GM10266 (cell line): Measurements from ENCODE around the gene PRPF40A.

Experiments
- DNase-seq: peaks from one replicate; pipeline ENCODE4 v3.0.0; 2012; ENCODE audit errors: extremely low spot score
- CTCF ChIP-seq: IDR thresholded peaks from 2 replicates; pipeline ENCODE4 v1.5.1; 2012; ENCODE audit warnings: mild to moderate bottlenecking, low read depth; ENCODE audit not compliant: control insufficient read depth, insufficient read depth; ENCODE audit errors: missing control alignments

The PRPF40A gene

GRCh38 chr2:152609154-152609553, 108.1 kb downstream of the PRPF40A start:
- DNase-seq = no peak
- TF ChIP-seq CTCF = no peak

GRCh38 chr2:152607793-152608300, 109.4 kb downstream of the PRPF40A start:
- DNase-seq = no peak
- no peak for TF ChIP-seq CTCF

- no peak for DNase-seq
- TF ChIP-seq CTCF = no peak
These were observed 110.3 kb downstream of the PRPF40A start for GRCh38 chr2:152606941-152607340.

- no peak for DNase-seq
- no peak for TF ChIP-seq CTCF
These were observed 111.2 kb downstream of the PRPF40A start for GRCh38 chr2:152606081-152606480.

GRCh38 chr2:152603166-152603565, 114.1 kb downstream of the PRPF40A start:
- no peak for TF ChIP-seq CTCF
- no peak for DNase-seq

GRCh38 chr2:152602750-152603149, 114.5 kb downstream of the PRPF40A start:
- DNase-seq = no peak
- TF ChIP-seq CTCF = no peak
